Measurements from ENCODE around the gene KDM4E.

KDM4E gene

DNA sequence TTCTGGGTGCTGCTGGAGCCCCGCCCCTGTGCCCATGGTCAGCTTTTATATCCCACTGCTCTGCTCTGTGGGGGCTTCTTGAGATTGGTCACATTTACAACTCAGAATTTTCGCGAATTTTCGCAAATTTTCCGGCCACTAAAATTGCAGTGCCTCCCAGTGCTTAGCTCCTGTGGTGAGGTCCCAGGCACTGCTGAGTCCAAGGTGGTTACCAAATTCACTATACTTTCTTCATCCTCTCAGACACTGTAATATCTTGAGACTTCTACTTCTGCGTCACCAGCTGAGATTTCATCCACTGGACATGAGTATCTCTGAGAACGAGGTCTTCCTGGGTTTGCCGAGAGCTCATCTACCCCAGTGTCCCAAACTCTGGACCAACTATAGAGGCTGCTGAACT, 32.9 kb downstream of the KDM4E start:
- no peaks in the 10 kb centered on the region for H3K36me3 ChIP-seq (ENCODE audit: control insufficient read depth, low read length)

DNA sequence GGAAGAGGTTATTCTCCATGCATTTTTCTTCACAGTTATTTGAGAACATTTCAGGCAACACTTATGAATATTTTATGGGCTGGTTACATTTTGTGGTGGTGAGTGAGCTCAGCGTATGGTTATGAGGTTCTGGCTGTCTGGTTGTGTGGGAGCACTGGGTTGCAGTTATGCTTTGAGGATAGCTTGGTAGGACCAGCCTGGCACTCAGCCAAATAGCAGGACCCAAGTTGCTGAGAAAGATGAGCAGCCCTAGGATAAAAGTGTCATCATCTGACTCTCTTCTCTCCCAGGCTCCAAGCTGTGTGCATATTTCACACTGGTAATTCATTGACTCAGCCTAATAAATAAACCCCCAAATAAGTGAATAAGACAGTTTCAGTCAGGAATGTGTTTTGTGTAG, 33.6 kb downstream of the KDM4E start:
- Histone ChIP-seq H3K4me2 (ENCODE audit: low read length) (no peak overlapping the region), H3K27ac (ENCODE audit: low read depth, low read length) (no peak overlapping the region), H3K9me3 (ENCODE audit: control insufficient read depth, insufficient read depth, low read length) (no peaks in the 10 kb centered on the region), H3K9me2 (replicated peaks; ENCODE audit: control insufficient read depth, low read length) (no peaks in the 10 kb centered on the region), H3K36me3 (ENCODE audit: control insufficient read depth, low read length) (no peaks in the 10 kb centered on the region), H3K4me3 (ENCODE audit: low read length) (no peak overlapping the region), H3F3A (ENCODE audit: control insufficient read depth, insufficient read depth) (no peaks in the 10 kb centered on the region), H3K27me3 (ENCODE audit: control insufficient read depth, low read length) (no peaks in the 10 kb centered on the region; the same call in 1 of the 2 replicates), H3K79me2 (ENCODE audit: control insufficient read depth, low read length) (no peaks in the 10 kb centered on the region), H4K20me1 (ENCODE audit: control insufficient read depth, insufficient read depth, low read depth, low read length) (no peaks in the 10 kb centered on the region), H3K4me1 (ENCODE audit: control insufficient read depth, low read length) (peaks cover 8% of the 10 kb centered on the region; the same call in 1 of the 2 replicates)
- TF ChIP-seq, protein P1, sequence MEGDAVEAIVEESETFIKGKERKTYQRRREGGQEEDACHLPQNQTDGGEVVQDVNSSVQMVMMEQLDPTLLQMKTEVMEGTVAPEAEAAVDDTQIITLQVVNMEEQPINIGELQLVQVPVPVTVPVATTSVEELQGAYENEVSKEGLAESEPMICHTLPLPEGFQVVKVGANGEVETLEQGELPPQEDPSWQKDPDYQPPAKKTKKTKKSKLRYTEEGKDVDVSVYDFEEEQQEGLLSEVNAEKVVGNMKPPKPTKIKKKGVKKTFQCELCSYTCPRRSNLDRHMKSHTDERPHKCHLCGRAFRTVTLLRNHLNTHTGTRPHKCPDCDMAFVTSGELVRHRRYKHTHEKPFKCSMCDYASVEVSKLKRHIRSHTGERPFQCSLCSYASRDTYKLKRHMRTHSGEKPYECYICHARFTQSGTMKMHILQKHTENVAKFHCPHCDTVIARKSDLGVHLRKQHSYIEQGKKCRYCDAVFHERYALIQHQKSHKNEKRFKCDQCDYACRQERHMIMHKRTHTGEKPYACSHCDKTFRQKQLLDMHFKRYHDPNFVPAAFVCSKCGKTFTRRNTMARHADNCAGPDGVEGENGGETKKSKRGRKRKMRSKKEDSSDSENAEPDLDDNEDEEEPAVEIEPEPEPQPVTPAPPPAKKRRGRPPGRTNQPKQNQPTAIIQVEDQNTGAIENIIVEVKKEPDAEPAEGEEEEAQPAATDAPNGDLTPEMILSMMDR (IDR thresholded peaks at IDR 0.05; ENCODE audit: low read depth, low read length, poor library complexity, severe bottlenecking): no peak
- TF ChIP-seq EZH2phosphoT487 (IDR thresholded peaks at IDR 0.05; ENCODE audit: borderline replicate concordance, low read length): no peak

More for the DNA sequence above, 32.9 kb downstream of the KDM4E start:
- H4K20me1 ChIP-seq (ENCODE audit: control insufficient read depth, insufficient read depth, low read depth, low read length): no peaks in the 10 kb centered on the region
- TF ChIP-seq EZH2phosphoT487 (IDR thresholded peaks at IDR 0.05; ENCODE audit: borderline replicate concordance, low read length): no peak
- H3K79me2 ChIP-seq (ENCODE audit: control insufficient read depth, low read length): no peaks in the 10 kb centered on the region
- H3K9me3 ChIP-seq (ENCODE audit: control insufficient read depth, insufficient read depth, low read length): no peaks in the 10 kb centered on the region
- no peak overlapping the region for H3K27ac ChIP-seq (ENCODE audit: low read depth, low read length)
- H3K9me2 ChIP-seq (replicated peaks; ENCODE audit: control insufficient read depth, low read length): no peaks in the 10 kb centered on the region
- no peaks in the 10 kb centered on the region for H3F3A ChIP-seq (ENCODE audit: control insufficient read depth, insufficient read depth)
- H3K4me2 ChIP-seq (ENCODE audit: low read length): no peak overlapping the region
- H3K4me1 ChIP-seq (ENCODE audit: control insufficient read depth, low read length): peaks cover 8% of the 10 kb centered on the region; the same call in 1 of the 2 replicates
- H3K27me3 ChIP-seq (ENCODE audit: control insufficient read depth, low read length): no peaks in the 10 kb centered on the region; the same call in 1 of the 2 replicates
- H3K4me3 ChIP-seq (ENCODE audit: low read length): no peak overlapping the region

DNA sequence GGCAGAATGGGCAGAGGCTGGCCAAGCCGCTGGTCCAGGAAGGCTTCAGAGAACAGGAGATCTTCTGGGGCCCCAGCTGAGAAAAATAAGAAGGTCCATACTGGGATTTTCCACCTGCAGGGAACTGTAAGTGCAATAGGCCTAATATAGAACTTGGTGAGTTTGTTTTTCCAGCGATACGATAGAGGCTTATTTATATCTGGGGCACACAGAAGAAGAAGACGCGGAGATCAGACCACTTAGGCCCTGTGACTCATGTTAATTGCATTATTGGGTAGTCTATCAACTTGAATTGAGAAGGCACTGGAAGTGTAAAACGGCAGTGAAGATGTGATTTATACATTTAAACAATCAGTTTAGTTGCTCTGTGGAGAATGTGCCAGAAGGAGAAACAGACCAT, 34.0 kb downstream of the KDM4E start:
- Histone ChIP-seq H3K4me2 (ENCODE audit: low read length) (no peak overlapping the region), H3K4me1 (ENCODE audit: control insufficient read depth, low read length) (peaks cover 8% of the 10 kb centered on the region; the same call in 1 of the 2 replicates), H3K27ac (ENCODE audit: low read depth, low read length) (no peak overlapping the region), H3K9me3 (ENCODE audit: control insufficient read depth, insufficient read depth, low read length) (no peaks in the 10 kb centered on the region), H3K79me2 (ENCODE audit: control insufficient read depth, low read length) (no peaks in the 10 kb centered on the region), H3K27me3 (ENCODE audit: control insufficient read depth, low read length) (no peaks in the 10 kb centered on the region; the same call in 1 of the 2 replicates), H3K4me3 (ENCODE audit: low read length) (no peak overlapping the region), H3F3A (ENCODE audit: control insufficient read depth, insufficient read depth) (no peaks in the 10 kb centered on the region), H4K20me1 (ENCODE audit: control insufficient read depth, insufficient read depth, low read depth, low read length) (no peaks in the 10 kb centered on the region), H3K36me3 (ENCODE audit: control insufficient read depth, low read length) (no peaks in the 10 kb centered on the region), H3K9me2 (replicated peaks; ENCODE audit: control insufficient read depth, low read length) (no peaks in the 10 kb centered on the region)
- TF ChIP-seq, protein P1 (IDR thresholded peaks at IDR 0.05; ENCODE audit: low read depth, low read length, poor library complexity, severe bottlenecking): no peak
- TF ChIP-seq EZH2phosphoT487 (IDR thresholded peaks at IDR 0.05; ENCODE audit: borderline replicate concordance, low read length): no peak

DNA sequence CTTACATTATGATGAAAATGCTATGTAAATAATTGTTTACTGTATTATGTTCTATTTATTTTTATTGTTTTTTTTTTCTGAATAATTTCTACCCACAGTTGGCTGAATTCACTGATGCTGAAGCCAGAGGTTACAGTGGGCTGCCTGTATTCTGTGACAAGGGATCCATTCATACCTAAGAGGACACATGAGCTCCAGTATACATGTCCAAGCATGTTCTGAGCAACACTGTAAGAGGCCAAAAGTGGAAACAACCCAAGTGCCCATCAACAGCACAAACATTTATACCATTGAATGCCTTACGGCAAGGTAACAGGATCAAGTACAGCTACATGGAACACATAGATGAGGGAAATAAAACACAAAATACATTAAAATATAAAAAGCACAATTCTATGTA, 40.3 kb downstream of the KDM4E start:
- Histone ChIP-seq H3K9me2 (replicated peaks; ENCODE audit: control insufficient read depth, low read length) (no peaks in the 10 kb centered on the region), H3K4me2 (ENCODE audit: low read length) (no peak overlapping the region), H3K36me3 (ENCODE audit: control insufficient read depth, low read length) (peaks cover 29% of the 10 kb centered on the region), H4K20me1 (ENCODE audit: control insufficient read depth, insufficient read depth, low read depth, low read length) (no peaks in the 10 kb centered on the region), H3K27ac (ENCODE audit: low read depth, low read length) (no peak overlapping the region), H3K27me3 (ENCODE audit: control insufficient read depth, low read length) (no peaks in the 10 kb centered on the region; the same call in 1 of the 2 replicates), H3K79me2 (ENCODE audit: control insufficient read depth, low read length) (peaks cover 33% of the 10 kb centered on the region), H3K9me3 (ENCODE audit: control insufficient read depth, insufficient read depth, low read length) (no peaks in the 10 kb centered on the region), H3K4me1 (ENCODE audit: control insufficient read depth, low read length) (peaks cover 15% of the 10 kb centered on the region), H3K4me3 (ENCODE audit: low read length) (no peak overlapping the region), H3F3A (ENCODE audit: control insufficient read depth, insufficient read depth) (peaks cover 8% of the 10 kb centered on the region)
- TF ChIP-seq EZH2phosphoT487 (IDR thresholded peaks at IDR 0.05; ENCODE audit: borderline replicate concordance, low read length): no peak
- TF ChIP-seq, protein P1 (IDR thresholded peaks at IDR 0.05; ENCODE audit: low read depth, low read length, poor library complexity, severe bottlenecking): no peak
